Endothelial cell of umbilical vein (primary cell): ENCODE results near the gene C9. TPM values are rescaled to one million over a fixed set of nuclear protein-coding genes. Genes with fewer than 3 reads are reported as not detected.

Source experiments
- BruUV-seq: library from RNA; stranded (reverse); fragments of 400-500 nt; replicated peaks from 2 replicates; lab custom pipeline; 2021; lab: Mats Ljungman, UMichigan
- CTCF ChIA-PET: fragments of 300-600, 350-600 bp; sonication (Branson Sonifier 250); formaldehyde crosslinking; loops from one replicate; lab custom pipeline; 2021; ENCODE audit warnings: antibody characterized with exemption, inconsistent platforms; lab: Charles Lee
- POLR2A ChIA-PET: fragments of 300-600, 350-600 bp; sonication (Branson Sonifier 250); formaldehyde crosslinking; loops from one replicate; lab custom pipeline; 2021; ENCODE audit warnings: antibody characterized with exemption, inconsistent platforms; lab: Charles Lee
- DNase-seq: peaks from one replicate; pipeline ENCODE4 v3.0.0-alpha.2; 2011; ENCODE audit warnings: low read depth, low spot score
- FAIRE-seq: peaks from 2 replicates; lab custom pipeline; 2011; peaks lifted over from hg19 to GRCh38; lab: Jason Lieb, UNC
- H2AFZ ChIP-seq: 2 replicates; pipeline ENCODE4 v1.6.0; 2012; ENCODE audit warnings: low read depth, low read length, control low read depth, inconsistent platforms
- H3K27ac ChIP-seq: 2 replicates; pipeline ENCODE4 v1.5.1; 2011; ENCODE audit warnings: low read depth, mild to moderate bottlenecking, control low read depth, low read length, moderate library complexity; ENCODE audit not compliant: insufficient read depth
- H3K27me3 ChIP-seq, 2 experiments: 2 replicates each; pipeline versions ENCODE4 v1.6.0 to v1.6.1; 2011; ENCODE audit warnings: low read length in 2 of 2, mixed read lengths in 1 of 2; ENCODE audit not compliant: control insufficient read depth in 2 of 2, insufficient read depth in 2 of 2
- H3K36me3 ChIP-seq, 2 experiments: 2 replicates in 1 of 2; 3 replicates in 1 of 2; pipeline ENCODE4 v1.5.1; 2011; ENCODE audit warnings: low read length in 2 of 2, mild to moderate bottlenecking in 1 of 2, moderate library complexity in 1 of 2; ENCODE audit not compliant: control insufficient read depth in 2 of 2, insufficient read depth in 2 of 2; ENCODE audit errors: extremely low read depth in 1 of 2
- H3K4me1 ChIP-seq: 3 replicates; pipeline ENCODE4 v1.5.1; 2011; ENCODE audit warnings: mild to moderate bottlenecking, low read length; ENCODE audit not compliant: control insufficient read depth, insufficient read depth; ENCODE audit errors: extremely low read depth
- H3K4me2 ChIP-seq: 2 replicates; pipeline ENCODE4 v1.6.1; 2011; ENCODE audit warnings: low read length, control low read depth, mixed read lengths; ENCODE audit not compliant: insufficient read depth
- H3K4me3 ChIP-seq, 3 experiments: fragments of 200-600 bp in 1 of 3; sonication (generic), shearing (Covaris generic) in 1 of 3; replicated peaks in 1 of 3; 2 replicates each; pipeline ENCODE4 v1.5.1; 2011 to 2016; ENCODE audit warnings: control low read depth in 3 of 3, low read length in 3 of 3, mild to moderate bottlenecking in 2 of 3, inconsistent platforms in 1 of 3, low read depth in 1 of 3, moderate library complexity in 1 of 3; ENCODE audit not compliant: insufficient read depth in 1 of 3
- H3K79me2 ChIP-seq: 2 replicates; pipeline ENCODE4 v1.6.0; 2012; ENCODE audit warnings: low read length, inconsistent platforms; ENCODE audit not compliant: control insufficient read depth, insufficient read depth
- H3K9ac ChIP-seq: replicated peaks from 2 replicates; pipeline ENCODE3; 2011; ENCODE audit warnings: low read length, control low read depth; ENCODE audit not compliant: insufficient read depth; ENCODE audit errors: extremely low read depth
- H3K9me1 ChIP-seq: replicated peaks from 3 replicates; pipeline ENCODE4 v1.6.0; 2011; ENCODE audit warnings: mild to moderate bottlenecking, low read length; ENCODE audit not compliant: control insufficient read depth, insufficient read depth; ENCODE audit errors: extremely low read depth
- H3K9me3 ChIP-seq: replicated peaks from 2 replicates; pipeline ENCODE4 v1.5.1; 2012; ENCODE audit warnings: low read length, inconsistent platforms; ENCODE audit not compliant: control insufficient read depth, insufficient read depth
- H4K20me1 ChIP-seq: replicated peaks from 2 replicates; pipeline ENCODE3; 2011; ENCODE audit warnings: mild to moderate bottlenecking, low read length; ENCODE audit not compliant: control insufficient read depth, insufficient read depth; ENCODE audit errors: extremely low read depth
- EZH2 ChIP-seq: IDR thresholded peaks from 2 replicates; pipeline ENCODE4 v1.6.1; 2012; ENCODE audit warnings: borderline replicate concordance, low read depth, mild to moderate bottlenecking, moderate library complexity, low read length, inconsistent platforms; ENCODE audit not compliant: severe bottlenecking
- FOS ChIP-seq: IDR thresholded peaks from 2 replicates; pipeline ENCODE4 v1.6.1; 2011; ENCODE audit warnings: mild to moderate bottlenecking, low read length, moderate library complexity, borderline replicate concordance; ENCODE audit not compliant: insufficient read depth
- GATA2 ChIP-seq: IDR thresholded peaks from 2 replicates; pipeline ENCODE4 v1.7.0; 2011; ENCODE audit warnings: low read depth, mild to moderate bottlenecking, moderate library complexity, mixed read lengths, low read length; ENCODE audit not compliant: insufficient read length, insufficient read depth
- JUN ChIP-seq: IDR thresholded peaks from 2 replicates; pipeline ENCODE4 v1.6.1; 2011; ENCODE audit warnings: borderline replicate concordance, low read depth; ENCODE audit not compliant: insufficient read length, insufficient read depth
- MYC ChIP-seq: IDR thresholded peaks from one replicate; pipeline ENCODE4 v1.6.1; 2011; ENCODE audit warnings: mild to moderate bottlenecking, low read depth, low read length
- POLR2A ChIP-seq: IDR thresholded peaks from 2 replicates; pipeline ENCODE4 v1.6.1; 2012; ENCODE audit warnings: low read depth, mild to moderate bottlenecking, control low read depth, low read length
- POLR2AphosphoS5 ChIP-seq: IDR thresholded peaks from 2 replicates; pipeline ENCODE4 v1.6.1; 2012; ENCODE audit warnings: low read depth, mild to moderate bottlenecking, control low read depth, low read length, moderate library complexity; ENCODE audit not compliant: insufficient read depth
- dilution Hi-C: fragments of 300-500 bp; cut with MboI; formaldehyde crosslinking; loops from one replicate; pipeline ENCODE4 v1.15.0; 2019; ENCODE audit warnings: low sequenced_read_pairs; ENCODE audit not compliant: extremely low pct_ligation_motif_present
- intact Hi-C: fragments of 100-400 bp; cut with micrococcal nuclease; formaldehyde crosslinking; loops from one replicate; pipeline ENCODE4 v1.10.0; 2022
- polyA plus RNA-seq, 4 experiments: library from polyadenylated mRNA; depleted of rRNA in 3 of 4; stranded (reverse) in 3 of 4; unstranded in 1 of 4; fragments of >200 nt; gene quantifications; 2 replicates each; pipeline versions ENCODE4 v1.2.1 to v1.2.3, GENCODE V29; 2011 to 2012; ENCODE audit warnings: missing spikeins in 1 of 4
- total RNA-seq: library from RNA; stranded (reverse); gene quantifications from 2 replicates; pipeline ENCODE4 v1.2.3, GENCODE V29; 2021
- TF ChIP-seq, protein P1 (sequence below), 2 donors: IDR thresholded peaks; 1 replicate in 1 of 2; 2 replicates in 1 of 2; pipeline ENCODE4 v1.5.1; 2011; ENCODE audit warnings: low read length in 2 of 2, mild to moderate bottlenecking in 2 of 2, moderate library complexity in 2 of 2, control low read depth in 1 of 2, inconsistent platforms in 1 of 2, low read depth in 1 of 2; ENCODE audit not compliant: insufficient read depth in 1 of 2; ENCODE audit errors: extremely low read depth in 1 of 2
- TF ChIP-seq, protein P2 (sequence below): IDR thresholded peaks from 2 replicates; pipeline ENCODE4 v1.6.1; 2011; ENCODE audit not compliant: insufficient read depth, insufficient read length

Gene C9
- total and polyA plus RNA-seq, 2 donors (not counting 3 experiments of a cell fraction or from before 2014, with no cell fraction given): 0.33 TPM; not detected in 1

DNA sequence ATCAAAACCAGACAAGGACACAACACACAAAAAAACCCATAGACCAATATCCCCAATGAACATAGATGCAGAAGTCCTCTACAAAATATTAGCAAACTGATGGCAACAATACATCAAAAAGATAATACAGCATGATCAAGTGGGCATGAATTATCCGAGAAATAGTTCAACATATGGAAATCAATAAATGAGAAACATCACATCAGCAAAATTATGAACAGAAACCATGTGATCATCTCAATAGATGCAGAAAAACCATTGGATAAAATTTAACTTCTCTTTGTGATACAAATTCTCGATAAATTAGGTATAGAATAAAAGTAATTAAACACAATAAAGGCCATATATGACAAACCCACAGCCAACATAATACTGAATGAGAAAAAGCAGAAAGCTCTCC, 69.6 kb downstream of the C9 start:
- no peaks in the 10 kb centered on the region for H3K36me3 ChIP-seq
- H4K20me1 ChIP-seq: no peaks in the 10 kb centered on the region
- H2AFZ ChIP-seq: no peak overlapping the region
- no TSS peak for BruUV-seq
- FAIRE-seq: no peak
- CTCF ChIA-PET: no interaction called here
- H3K79me2 ChIP-seq: no peaks in the 10 kb centered on the region
- POLR2A ChIA-PET: no interaction called here
- DNase-seq: no peak
- dilution Hi-C loops (no loop called here), intact Hi-C loops (no loop called here)
- H3K27ac ChIP-seq: no peak overlapping the region
- H3K4me3 ChIP-seq: no peak overlapping the region
- no peaks in the 10 kb centered on the region for H3K27me3 ChIP-seq
- no peak overlapping the region for H3K9ac ChIP-seq
- H3K9me3 ChIP-seq: no peaks in the 10 kb centered on the region
- H3K9me1 ChIP-seq: no peaks in the 10 kb centered on the region
- no peak overlapping the region for H3K4me2 ChIP-seq
- no peaks in the 10 kb centered on the region for H3K4me1 ChIP-seq
- no peak for TF ChIP-seq GATA2
- no peak for TF ChIP-seq JUN
- TF ChIP-seq MYC: no peak
- TF ChIP-seq, protein P1, sequence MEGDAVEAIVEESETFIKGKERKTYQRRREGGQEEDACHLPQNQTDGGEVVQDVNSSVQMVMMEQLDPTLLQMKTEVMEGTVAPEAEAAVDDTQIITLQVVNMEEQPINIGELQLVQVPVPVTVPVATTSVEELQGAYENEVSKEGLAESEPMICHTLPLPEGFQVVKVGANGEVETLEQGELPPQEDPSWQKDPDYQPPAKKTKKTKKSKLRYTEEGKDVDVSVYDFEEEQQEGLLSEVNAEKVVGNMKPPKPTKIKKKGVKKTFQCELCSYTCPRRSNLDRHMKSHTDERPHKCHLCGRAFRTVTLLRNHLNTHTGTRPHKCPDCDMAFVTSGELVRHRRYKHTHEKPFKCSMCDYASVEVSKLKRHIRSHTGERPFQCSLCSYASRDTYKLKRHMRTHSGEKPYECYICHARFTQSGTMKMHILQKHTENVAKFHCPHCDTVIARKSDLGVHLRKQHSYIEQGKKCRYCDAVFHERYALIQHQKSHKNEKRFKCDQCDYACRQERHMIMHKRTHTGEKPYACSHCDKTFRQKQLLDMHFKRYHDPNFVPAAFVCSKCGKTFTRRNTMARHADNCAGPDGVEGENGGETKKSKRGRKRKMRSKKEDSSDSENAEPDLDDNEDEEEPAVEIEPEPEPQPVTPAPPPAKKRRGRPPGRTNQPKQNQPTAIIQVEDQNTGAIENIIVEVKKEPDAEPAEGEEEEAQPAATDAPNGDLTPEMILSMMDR (IDR thresholded peaks at IDR 0.05; ENCODE audit: extremely low read depth in 1 of 2, insufficient read depth in 1 of 2, low read depth in 1 of 2, low read length in 2 of 2): no peak
- no peak for TF ChIP-seq POLR2AphosphoS5
- TF ChIP-seq, protein P2, sequence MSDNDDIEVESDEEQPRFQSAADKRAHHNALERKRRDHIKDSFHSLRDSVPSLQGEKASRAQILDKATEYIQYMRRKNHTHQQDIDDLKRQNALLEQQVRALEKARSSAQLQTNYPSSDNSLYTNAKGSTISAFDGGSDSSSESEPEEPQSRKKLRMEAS: no peak
- no peak for TF ChIP-seq POLR2A
- no peak for TF ChIP-seq EZH2
- no peak for TF ChIP-seq FOS
